ENCODE data around the gene EFHC1. TPM values are rescaled to one million over a fixed set of nuclear protein-coding genes. Genes with fewer than 3 reads are reported as not detected.
A peak's percentile ranks its signal among the peaks of the same experiment; 100 is the strongest.

The EFHC1 gene
- total and polyA plus RNA-seq, 2 of the 13 experiments (the other 11 are each of a cell fraction or from before 2014, with no cell fraction given): 23.4 to 29.5 TPM

- TF ChIP-seq KLF13 (CRISPR knock-in tag; IDR thresholded peaks at IDR 0.05) (no peak), ZNF333 (CRISPR knock-in tag; IDR thresholded peaks at IDR 0.05; ENCODE audit: borderline replicate concordance) (0 out of 2 replicates have a peak, but pooled peaks have one; percentile 64), ZNF75D (CRISPR knock-in tag; IDR thresholded peaks at IDR 0.05; ENCODE audit: borderline replicate concordance) (no peak), ZNF12 (CRISPR knock-in tag; IDR thresholded peaks at IDR 0.05) (peak; percentile 88), RERE (CRISPR knock-in tag; IDR thresholded peaks at IDR 0.05; ENCODE audit: low read depth) (0 out of 2 replicates have a peak, but pooled peaks have one; percentile 38), TFDP2 (CRISPR knock-in tag; IDR thresholded peaks at IDR 0.05) (no peak), DMAP1 (CRISPR knock-in tag; IDR thresholded peaks at IDR 0.05) (peak; percentile 48; the same call in 1 of the 2 replicates), ARID2 (CRISPR knock-in tag; IDR thresholded peaks at IDR 0.05; ENCODE audit: borderline replicate concordance) (peak; percentile 94), ZBTB8A (CRISPR knock-in tag; IDR thresholded peaks at IDR 0.05; ENCODE audit: borderline replicate concordance, low read depth) (no peak), HNF1A (IDR thresholded peaks at IDR 0.05; ENCODE audit: low read depth) (no peak), HNF1A (CRISPR knock-in tag; IDR thresholded peaks at IDR 0.05; ENCODE audit: borderline replicate concordance) (peak; percentile 51; the same call in 1 of the 2 replicates), ZNF343 (CRISPR knock-in tag; IDR thresholded peaks at IDR 0.05) (no peak), SALL2 (CRISPR knock-in tag; IDR thresholded peaks at IDR 0.05) (0 out of 2 replicates have a peak, but pooled peaks have one; percentile 15), ZSCAN25 (CRISPR knock-in tag; IDR thresholded peaks at IDR 0.05) (no peak; the same call in 1 of the 2 replicates), ZFP36 (IDR thresholded peaks at IDR 0.05; ENCODE audit: borderline replicate concordance, low read depth, low read length, partially characterized antibody) (no peak), ESRRA (CRISPR knock-in tag; IDR thresholded peaks at IDR 0.05; ENCODE audit: low read depth) (no peak), KDM6A (CRISPR knock-in tag; IDR thresholded peaks at IDR 0.05; ENCODE audit: low read depth) (no peak), MEIS1 (CRISPR knock-in tag; IDR thresholded peaks at IDR 0.05; ENCODE audit: borderline replicate concordance) (no peak), ZNF382 (CRISPR knock-in tag; IDR thresholded peaks at IDR 0.05; ENCODE audit: borderline replicate concordance) (no peak)
Measured at GRCh38 chr6:52517502-52518278, 97.5 kb downstream of the EFHC1 start (continued).
